ENCODE measurements around the gene DSCAM.
"Not testable (repeated sequence)": the region's sequence is repeated elsewhere in the genome, so short reads cannot be mapped to it uniquely, and the experiment has no call there.

DSCAM gene, protein sequence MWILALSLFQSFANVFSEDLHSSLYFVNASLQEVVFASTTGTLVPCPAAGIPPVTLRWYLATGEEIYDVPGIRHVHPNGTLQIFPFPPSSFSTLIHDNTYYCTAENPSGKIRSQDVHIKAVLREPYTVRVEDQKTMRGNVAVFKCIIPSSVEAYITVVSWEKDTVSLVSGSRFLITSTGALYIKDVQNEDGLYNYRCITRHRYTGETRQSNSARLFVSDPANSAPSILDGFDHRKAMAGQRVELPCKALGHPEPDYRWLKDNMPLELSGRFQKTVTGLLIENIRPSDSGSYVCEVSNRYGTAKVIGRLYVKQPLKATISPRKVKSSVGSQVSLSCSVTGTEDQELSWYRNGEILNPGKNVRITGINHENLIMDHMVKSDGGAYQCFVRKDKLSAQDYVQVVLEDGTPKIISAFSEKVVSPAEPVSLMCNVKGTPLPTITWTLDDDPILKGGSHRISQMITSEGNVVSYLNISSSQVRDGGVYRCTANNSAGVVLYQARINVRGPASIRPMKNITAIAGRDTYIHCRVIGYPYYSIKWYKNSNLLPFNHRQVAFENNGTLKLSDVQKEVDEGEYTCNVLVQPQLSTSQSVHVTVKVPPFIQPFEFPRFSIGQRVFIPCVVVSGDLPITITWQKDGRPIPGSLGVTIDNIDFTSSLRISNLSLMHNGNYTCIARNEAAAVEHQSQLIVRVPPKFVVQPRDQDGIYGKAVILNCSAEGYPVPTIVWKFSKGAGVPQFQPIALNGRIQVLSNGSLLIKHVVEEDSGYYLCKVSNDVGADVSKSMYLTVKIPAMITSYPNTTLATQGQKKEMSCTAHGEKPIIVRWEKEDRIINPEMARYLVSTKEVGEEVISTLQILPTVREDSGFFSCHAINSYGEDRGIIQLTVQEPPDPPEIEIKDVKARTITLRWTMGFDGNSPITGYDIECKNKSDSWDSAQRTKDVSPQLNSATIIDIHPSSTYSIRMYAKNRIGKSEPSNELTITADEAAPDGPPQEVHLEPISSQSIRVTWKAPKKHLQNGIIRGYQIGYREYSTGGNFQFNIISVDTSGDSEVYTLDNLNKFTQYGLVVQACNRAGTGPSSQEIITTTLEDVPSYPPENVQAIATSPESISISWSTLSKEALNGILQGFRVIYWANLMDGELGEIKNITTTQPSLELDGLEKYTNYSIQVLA (N-terminal part only)

GRCh38 chr21:40846587-40847411, at the start of gene DSCAM:
Gene DSCAM (minus strand): TSS chr21:40847158. CDS start chr21:40846661, 497 bp downstream.
- Histone ChIP-seq H3K27ac (no peak within 1 kb of the TSS), H3K4me3 (peak within 1 kb of the TSS in 1 of 7 experiments; percentile 15)

GRCh38 chr21:40895697-40896096, 48.7 kb upstream of the DSCAM start:
- H3K27ac ChIP-seq, H3K4me3 ChIP-seq: not testable (repeated sequence)

- Histone ChIP-seq H3K4me3 (no peak overlapping the region), H3K27ac (no peak overlapping the region)
Observed at GRCh38 chr21:40886931-40887330, 40.0 kb upstream of the DSCAM start.

DNA sequence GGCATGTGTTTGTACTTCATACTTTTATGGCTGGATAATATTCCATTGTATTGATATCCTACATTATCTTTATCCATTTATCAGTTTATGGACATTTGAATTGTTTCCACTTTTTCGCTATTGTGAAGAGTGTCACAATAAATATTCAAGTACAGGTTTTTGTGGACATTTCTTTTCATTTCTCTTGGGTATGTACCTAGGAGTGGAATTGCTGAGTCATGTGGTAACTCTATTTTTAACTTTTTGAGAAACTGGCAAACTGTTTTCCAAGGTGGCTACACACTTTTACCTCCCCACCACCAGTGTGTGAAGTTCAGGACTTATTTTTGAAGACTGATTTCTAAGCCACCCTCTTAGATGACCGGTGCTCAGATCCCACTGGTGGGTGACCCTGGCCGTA, 39.0 kb upstream of the DSCAM start:
- Histone ChIP-seq H3K4me3 (no peak overlapping the region), H3K27ac (no peak overlapping the region)

DNA sequence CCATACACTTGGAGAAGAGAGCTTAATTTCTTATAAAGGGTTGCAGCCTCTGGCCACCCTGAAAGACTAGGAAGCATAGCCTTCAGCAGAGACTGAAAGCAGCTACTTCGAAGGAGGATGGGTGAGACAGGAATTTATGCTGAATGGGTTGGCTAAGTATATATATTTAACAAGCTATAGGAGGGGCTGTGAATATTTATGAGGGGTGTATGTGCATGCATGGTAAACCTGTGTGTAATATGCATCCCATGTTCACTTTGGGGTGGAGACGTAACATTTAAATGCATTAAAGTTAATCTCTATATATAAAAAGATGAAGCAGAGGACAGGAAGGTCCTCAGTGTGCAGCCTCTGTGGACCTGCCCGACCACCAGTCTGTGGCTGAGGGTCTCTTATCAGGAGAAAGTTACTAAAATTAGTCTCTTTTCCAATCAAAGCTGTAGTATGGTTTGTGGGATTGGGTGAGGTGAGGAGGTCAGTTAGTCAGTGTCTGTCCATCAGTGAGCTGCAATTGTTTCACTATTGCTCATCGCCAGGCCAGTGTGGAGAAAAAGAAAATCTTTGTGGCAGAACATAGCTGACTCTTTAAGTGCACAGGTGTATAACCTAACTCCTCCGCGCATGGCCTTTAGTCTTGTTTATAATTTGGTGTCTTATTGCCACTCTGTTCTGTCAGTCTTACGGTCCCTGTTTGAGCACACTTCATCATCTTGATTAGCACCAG, 35.4 kb upstream of the DSCAM start:
- H3K27ac ChIP-seq: no peak overlapping the region
- H3K4me3 ChIP-seq: no peak overlapping the region

- Histone ChIP-seq H3K27ac (no peak overlapping the region), H3K4me3 (no peak overlapping the region)
Observed at GRCh38 chr21:40881767-40882166, 34.8 kb upstream of the DSCAM start.

DNA sequence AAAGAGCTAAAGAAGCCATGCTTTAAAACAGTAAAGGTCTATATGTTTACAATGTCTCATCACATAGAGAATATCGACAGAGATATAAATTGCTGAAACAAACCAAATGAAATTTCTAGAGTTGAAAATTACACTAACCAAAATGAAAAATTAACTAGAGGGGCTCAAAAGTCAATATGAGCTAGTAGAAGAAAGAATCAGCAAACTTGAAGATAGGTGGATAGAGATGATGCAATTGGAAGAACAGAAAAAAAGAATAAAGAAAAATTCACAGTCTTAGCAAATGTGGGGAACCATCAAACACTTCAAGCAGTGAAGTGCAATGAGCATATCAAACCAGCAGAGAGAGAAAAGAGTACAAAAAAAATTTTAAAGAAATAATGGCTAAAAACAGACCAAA, 24.1 kb upstream of the DSCAM start:
- no peak overlapping the region for H3K27ac ChIP-seq
- H3K4me3 ChIP-seq: no peak overlapping the region

GRCh38 chr21:40863839-40864238, 16.9 kb upstream of the DSCAM start:
- no peak overlapping the region for H3K4me3 ChIP-seq
- H3K27ac ChIP-seq: no peak overlapping the region

DNA sequence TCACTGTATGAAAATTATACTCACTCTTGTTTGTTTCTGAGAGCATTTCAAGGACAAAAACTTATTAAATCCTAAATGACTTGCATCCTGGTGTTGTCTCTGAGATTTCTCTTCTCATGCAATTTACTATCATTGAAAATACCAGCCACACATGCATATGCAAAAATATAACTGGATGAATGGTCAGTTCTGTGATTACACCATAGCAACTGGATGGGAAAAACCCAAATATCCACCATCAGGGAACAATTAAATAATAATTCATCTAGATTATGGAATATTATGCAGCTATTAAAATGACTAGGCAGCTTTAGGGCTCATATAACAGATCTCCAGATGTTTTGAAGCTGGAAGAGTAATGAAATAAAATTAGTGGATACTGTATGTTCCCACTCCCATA, 11.6 kb upstream of the DSCAM start:
- Histone ChIP-seq H3K4me3 (no peak overlapping the region), H3K27ac (no peak overlapping the region)

GRCh38 chr21:40853956-40854688, 7.2 kb upstream of the DSCAM start:
- no peak overlapping the region for H3K4me3 ChIP-seq
- no peak overlapping the region for H3K27ac ChIP-seq

GRCh38 chr21:40852563-40852962, 5.6 kb upstream of the DSCAM start:
- H3K27ac ChIP-seq: no peak overlapping the region
- no peak overlapping the region for H3K4me3 ChIP-seq

GRCh38 chr21:40851749-40852148, 4.8 kb upstream of the DSCAM start:
- H3K27ac ChIP-seq: no peak overlapping the region
- H3K4me3 ChIP-seq: no peak overlapping the region

DNA sequence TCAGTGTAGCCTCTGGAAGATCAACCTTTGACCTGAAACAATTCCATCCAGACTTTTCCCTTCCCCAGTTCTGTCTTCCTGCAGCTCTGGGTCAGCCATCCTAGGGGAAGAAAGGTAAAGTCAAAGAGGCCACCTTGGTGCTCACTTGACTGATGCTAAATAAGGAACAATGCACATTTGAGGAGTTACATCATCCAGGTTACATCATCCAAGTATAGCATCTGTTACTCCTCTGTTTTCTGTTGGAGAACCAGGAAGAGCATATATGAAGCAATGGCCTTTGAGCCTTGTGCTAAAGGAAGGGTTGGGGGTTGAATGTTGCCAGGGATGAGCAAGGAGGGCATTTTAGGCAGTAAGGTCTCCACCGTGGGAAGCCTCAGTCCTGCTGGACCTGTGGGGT, 3.1 kb upstream of the DSCAM start:
- H3K4me3 ChIP-seq: no peak overlapping the region
- H3K27ac ChIP-seq: no peak overlapping the region

DNA sequence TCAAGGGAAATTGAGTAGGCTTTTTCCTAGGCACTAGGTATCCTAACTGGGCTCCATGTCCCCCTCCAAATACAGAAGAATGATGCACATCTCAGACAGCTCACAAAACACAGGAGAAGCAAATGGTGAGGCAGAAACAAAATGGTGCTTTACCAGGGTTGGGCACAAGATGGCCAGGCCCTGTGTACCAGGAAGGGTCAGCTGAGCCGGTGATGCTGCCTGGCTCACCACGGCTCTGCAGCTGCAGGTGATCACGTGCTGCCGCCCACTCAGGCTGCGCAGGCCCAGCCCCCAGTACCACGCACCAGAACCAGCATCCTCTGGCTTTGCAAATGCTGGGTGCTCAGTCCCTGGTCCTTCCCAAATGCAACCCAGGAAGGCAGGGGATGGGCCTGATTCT, 993 bp upstream of the DSCAM start:
- Histone ChIP-seq H3K4me3 (no peak overlapping the region), H3K27ac (no peak overlapping the region)

DNA sequence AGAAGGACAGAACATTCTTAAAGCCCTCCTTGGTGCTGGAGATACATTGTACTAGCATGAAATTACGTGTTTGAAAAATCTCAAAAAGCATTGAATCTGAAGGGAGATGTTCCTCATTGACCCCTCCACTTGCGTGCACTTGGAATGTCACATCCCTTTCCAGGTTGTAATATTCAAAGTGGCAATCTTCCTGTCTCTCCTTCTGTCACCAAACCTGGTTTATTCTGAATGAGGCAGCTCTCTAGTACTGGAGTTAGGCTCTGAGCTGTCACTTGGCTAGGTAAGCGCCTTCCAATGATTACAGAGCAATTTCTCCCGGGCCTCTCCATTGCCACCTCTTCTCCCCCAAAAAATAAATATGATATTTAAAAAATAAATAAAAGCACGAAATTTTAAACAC, 855 bp downstream of the DSCAM start:
- no peak overlapping the region for H3K4me3 ChIP-seq
- H3K27ac ChIP-seq: no peak overlapping the region

GRCh38 chr21:40845441-40845995, 1.4 kb downstream of the DSCAM start:
- H3K4me3 ChIP-seq: no peak overlapping the region

GRCh38 chr21:40844935-40845334, 2.0 kb downstream of the DSCAM start:
- Histone ChIP-seq H3K27ac (no peak overlapping the region), H3K4me3 (no peak overlapping the region)

More at GRCh38 chr21:40845441-40845995, 1.4 kb downstream of the DSCAM start:
- H3K27ac ChIP-seq: no peak overlapping the region

- Histone ChIP-seq H3K4me3 (no peak overlapping the region), H3K27ac (no peak overlapping the region)
Observed at GRCh38 chr21:40842197-40842552, 4.8 kb downstream of the DSCAM start.
